NCI-H524 treated with DMSO at 0.1 percent for 48 hours (cell line): Measurements from ENCODE around the gene HOMEZ.
"Not testable (repeated sequence)": the region's sequence is repeated elsewhere in the genome, so short reads cannot be mapped to it uniquely, and the experiment has no call there.

ENCODE experiments used
- DNase-seq: peaks from one replicate; lab custom pipeline; 2025; lab: John Stamatoyannopoulos, UW

HOMEZ gene

DNA sequence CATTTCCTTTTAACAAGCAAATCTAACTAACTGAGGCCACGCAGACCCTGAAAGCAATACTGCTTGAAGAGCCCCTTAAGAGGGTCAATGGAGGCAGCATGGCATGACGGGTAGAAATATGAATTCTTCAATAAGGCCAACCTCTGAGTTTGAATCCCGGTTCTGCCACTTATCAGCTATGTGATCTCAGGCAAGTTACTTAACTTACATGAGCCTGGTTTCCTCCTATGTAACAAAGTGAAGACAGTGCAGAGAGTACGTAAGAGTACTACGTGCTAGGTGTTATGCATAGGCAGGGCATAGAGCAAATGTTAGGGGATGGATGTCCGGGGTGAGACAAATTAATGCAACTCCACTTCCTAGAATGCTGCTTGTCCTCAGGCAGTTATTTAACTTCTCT, 4.7 kb downstream of the HOMEZ start:
- DNase-seq = no peak

DNA sequence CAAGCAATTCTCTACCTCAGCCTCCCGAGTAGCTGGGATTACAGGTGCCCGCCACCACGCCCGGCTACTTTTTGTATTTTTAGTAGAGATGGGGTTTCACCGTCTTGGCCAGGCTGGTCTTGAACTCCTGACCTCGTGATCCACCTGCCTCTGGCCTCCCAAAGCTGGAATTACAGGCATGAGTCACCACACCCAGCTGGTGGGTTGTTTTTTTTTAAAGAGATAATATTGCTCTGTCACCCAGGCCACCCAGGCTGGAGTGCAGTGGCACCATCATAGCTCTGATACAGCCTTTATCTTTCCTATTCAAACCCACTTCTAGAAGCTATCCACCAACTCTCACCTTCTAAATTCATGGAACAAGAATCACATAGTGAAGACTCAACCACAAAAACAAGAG, 8.0 kb downstream of the HOMEZ start:
- not testable (repeated sequence) for DNase-seq

GRCh38 chr14:23277189-23277588, 8.7 kb downstream of the HOMEZ start:
- DNase-seq = no peak

- no peak for DNase-seq
Measured at GRCh38 chr14:23275412-23275811, 10.5 kb downstream of the HOMEZ start.

GRCh38 chr14:23269193-23269592, 16.7 kb downstream of the HOMEZ start:
- DNase-seq = no peak

DNA sequence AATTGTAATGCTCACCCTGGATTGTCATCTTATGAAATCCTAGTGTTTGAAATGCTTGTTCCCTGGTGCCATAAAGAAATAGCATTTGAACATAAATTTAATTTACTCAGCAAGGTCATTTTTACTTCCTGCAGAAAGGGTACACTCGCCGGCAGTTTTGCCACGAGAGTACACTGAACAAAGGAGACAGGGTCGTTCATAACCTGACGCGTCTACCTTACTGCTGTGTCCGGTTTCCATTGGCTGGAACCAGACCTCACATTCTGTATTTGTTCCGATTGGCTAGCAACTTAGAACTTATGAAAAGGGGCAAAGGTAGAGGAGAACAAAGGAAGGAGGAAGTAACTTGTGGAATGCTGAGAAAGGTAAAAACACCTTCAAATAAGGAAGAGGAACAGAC, 25.1 kb downstream of the HOMEZ start:
- DNase-seq = not testable (repeated sequence)

- DNase-seq = no peak
Measured at GRCh38 chr14:23259426-23259825, 26.5 kb downstream of the HOMEZ start.

DNA sequence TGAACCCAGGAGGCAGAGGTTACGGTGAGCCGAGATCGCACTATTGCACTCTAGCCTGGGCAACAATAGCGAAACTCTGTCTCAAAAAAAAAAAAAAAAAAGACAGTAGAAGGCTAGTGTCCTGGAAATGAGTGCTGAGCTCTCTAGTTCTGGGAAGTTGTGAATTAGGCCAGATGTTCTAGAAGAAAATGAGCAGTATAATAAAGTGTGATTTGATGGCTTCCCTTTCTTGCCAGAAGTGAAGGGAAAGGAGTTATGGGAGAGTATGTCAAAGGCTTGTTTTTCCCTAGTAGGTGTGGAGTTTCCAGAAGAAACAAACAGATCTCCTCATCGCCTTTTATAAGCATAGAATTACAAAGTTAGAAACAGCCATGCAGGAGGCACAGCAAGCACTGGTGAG, 27.7 kb downstream of the HOMEZ start:
- no peak for DNase-seq

DNA sequence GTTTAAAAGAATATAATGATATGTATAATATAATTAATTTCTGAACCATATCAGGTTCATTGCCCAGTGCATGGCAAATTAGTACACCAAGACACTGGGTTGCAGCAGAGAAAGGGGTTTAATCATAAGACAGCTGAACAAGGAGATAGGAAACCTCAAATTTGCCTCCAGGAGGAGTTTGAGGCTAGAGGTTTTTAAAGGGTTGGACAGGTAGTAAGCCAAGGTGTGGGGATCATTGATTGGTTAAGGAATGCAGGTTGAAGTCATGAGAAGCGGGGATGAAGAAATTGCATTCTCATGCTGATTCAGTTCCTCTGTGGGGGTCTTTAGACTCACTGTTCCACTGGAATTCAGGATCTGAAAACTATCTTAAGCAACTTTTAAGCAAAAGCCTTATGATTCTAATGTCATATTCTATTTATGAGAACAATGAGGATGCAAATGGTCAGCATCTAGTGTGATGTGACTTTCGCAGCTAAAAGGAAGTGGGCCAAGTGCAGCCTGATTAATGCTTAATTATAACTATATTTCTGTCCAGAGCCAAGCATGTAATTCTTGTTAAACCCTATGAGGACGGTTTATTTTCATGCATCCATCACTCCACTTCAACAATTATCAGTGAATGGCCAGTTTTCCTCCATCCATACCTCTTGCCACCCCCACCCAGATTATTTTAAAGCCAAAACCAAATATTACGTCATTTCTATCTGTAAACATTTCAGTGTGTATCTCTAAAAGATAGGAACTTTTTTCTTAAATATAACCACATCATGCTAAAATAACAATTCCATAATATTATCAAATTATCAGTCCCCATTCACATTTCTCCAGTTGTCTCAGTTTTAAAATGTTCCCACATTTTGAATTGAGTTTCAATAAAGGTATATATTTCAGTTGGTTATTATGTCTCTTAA, 33.3 kb downstream of the HOMEZ start:
- no peak for DNase-seq

DNA sequence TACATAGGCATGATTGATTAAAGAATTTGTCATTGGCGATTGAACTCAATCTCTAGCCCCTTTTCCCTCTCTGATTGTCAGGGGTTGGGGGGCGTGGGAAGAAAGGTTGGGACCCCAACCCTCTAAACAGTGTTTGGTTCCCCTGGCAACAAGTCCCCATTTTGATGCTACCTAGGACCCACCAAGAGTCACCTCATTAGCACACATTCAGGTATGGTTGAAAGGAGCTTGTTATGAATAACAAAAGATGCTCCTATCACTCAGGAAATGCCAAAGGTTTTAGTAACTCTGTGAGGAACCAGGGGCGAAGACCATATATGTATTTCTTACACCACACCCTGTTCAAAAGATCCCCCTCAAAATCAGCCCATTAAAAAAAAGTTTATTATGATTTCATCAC, 33.9 kb downstream of the HOMEZ start:
- DNase-seq = no peak

GRCh38 chr14:23249824-23250223, 36.1 kb downstream of the HOMEZ start:
- DNase-seq = no peak

GRCh38 chr14:23248601-23249000, 37.3 kb downstream of the HOMEZ start:
- DNase-seq = no peak

- DNase-seq = no peak
Measured at GRCh38 chr14:23245282-23245681, 40.6 kb downstream of the HOMEZ start.

GRCh38 chr14:23243066-23243465, 42.9 kb downstream of the HOMEZ start:
- no peak for DNase-seq

- no peak for DNase-seq
Measured at GRCh38 chr14:23242076-23242475, 43.9 kb downstream of the HOMEZ start.

GRCh38 chr14:23241061-23241715, 44.7 kb downstream of the HOMEZ start:
- DNase-seq = not testable (repeated sequence)

GRCh38 chr14:23240661-23241060, 45.3 kb downstream of the HOMEZ start:
- no peak for DNase-seq

- peak; percentile 84 for DNase-seq
Measured at GRCh38 chr14:23237772-23238594, 47.9 kb downstream of the HOMEZ start, which contains the start of gene RNF212B. Gene RNF212B (plus strand): TSS chr14:23237936. CDS start chr14:23240346, 2,410 bp downstream.

- DNase-seq = not testable (repeated sequence)
Measured at GRCh38 chr14:23232241-23232808, 53.6 kb downstream of the HOMEZ start.

DNA sequence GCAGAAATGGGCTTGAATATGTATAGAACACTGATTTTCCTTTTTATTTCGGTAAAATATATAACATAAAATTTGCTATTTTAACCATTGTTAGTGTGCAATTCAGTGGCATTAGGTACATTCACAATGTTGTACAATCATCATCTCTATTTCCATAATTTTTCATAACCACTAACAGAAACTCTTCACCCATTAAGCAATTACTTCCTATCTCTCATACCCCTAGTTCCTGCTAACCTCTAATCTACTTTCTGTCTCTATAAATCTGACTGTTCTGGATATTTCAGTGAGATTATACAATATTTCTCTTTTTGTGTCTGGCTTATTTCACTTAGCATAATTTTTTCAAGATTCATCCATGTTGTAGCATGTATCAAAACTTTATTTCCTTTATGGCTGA, 57.1 kb downstream of the HOMEZ start:
- no peak for DNase-seq

GRCh38 chr14:23227566-23227965, 58.4 kb downstream of the HOMEZ start:
- no peak for DNase-seq

- not testable (repeated sequence) for DNase-seq
Measured at GRCh38 chr14:23224958-23225357, 61.0 kb downstream of the HOMEZ start.
